Dedifferentiated amniotic fluid mesenchymal stem cell (primary cell): ENCODE measurements around the gene KLHL10.
A peak's percentile ranks its signal among the peaks of the same experiment; 100 is the strongest.
"Not testable (repeated sequence)": the region's sequence is repeated elsewhere in the genome, so short reads cannot be mapped to it uniquely, and the experiment has no call there.

ENCODE experiments used
- DNase-seq: peaks from one replicate; pipeline ENCODE4 v3.0.0-alpha.2; 2016; ENCODE audit errors: extremely low spot score

Gene KLHL10

DNA sequence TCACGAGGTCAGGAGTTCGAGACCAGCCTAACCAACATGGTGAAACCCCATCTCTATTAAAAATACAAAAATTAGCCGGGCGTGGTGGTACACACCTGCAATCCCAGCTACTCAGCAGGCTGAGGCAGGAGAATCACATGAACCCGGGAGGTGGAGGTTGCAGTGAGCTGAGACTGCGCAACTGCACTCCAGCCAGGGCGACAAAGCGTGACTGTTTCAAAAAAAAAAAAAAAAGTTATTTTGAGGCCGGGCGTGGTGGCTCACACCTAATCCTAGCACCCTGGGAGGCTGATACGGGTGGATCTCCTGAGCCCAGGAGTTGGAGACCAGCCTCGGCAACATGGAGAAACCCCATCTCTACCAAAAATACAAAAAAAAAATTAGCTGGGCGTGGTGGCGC, 13.8 kb downstream of the KLHL10 start:
- not testable (repeated sequence) for DNase-seq

GRCh38 chr17:41860254-41860931, 22.8 kb downstream of the KLHL10 start:
- DNase-seq, result no peak

DNA sequence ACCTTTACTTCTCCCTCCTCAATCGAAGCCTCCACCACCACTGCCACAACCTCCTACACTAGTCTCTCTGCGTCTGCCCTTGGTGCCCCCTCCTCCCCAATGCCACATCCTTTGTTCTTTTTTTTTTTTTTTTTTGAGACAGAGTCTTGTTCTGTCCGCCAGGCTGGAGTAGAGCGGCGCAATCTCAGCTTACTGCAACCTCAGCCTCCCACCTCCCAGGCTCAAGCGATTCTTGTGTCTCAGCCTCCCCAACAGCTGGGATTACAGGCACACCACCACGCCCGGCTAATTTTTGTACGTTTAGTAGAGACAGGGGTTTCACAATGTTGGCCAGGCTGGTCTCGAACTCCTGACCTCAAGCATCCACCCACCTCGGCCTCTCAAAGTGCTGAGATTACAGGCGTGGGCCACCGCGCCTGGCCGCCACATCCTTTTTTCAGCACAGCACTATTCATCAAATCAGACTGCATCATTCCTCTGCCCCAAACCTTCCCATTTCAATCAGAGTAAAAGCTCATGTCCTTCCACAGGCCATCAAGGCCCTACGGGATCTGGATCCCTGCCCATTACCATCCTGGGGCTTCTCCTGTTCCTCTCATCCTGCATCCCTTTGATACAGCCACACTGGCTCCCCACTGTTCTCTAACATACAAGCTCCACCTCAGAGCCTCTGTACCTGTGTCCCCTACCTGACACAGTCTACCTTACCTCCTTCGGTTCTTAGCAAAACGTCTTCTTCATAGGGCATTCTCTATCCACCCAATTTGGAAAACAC, 25.6 kb downstream of the KLHL10 start:
- no peak for DNase-seq

- DNase-seq, result no peak
Measured at GRCh38 chr17:41864498-41864835, 26.8 kb downstream of the KLHL10 start.

- peak; percentile 87 for DNase-seq
Measured at GRCh38 chr17:41864836-41865595, 27.4 kb downstream of the KLHL10 start, which contains the start of gene KLHL11. TSS of gene KLHL11 (minus strand) at chr17:41865423. CDS start at chr17:41865370, 53 bp downstream.

DNA sequence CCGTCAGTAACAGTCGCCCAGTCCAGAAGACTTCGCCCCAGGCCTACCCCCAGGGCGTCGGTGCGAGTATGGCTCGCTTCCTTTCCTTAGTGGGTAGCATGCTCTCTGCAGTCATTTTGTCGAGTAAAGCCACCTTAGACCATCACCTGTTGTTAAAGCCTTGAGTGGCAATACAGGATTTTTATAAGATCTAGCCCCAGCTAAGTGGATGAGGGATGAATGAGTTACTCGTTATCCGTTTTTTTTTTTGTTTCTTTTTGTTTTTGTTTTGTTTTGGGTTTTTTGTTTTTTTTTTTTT, 27.9 kb downstream of the KLHL10 start:
- no peak for DNase-seq

DNA sequence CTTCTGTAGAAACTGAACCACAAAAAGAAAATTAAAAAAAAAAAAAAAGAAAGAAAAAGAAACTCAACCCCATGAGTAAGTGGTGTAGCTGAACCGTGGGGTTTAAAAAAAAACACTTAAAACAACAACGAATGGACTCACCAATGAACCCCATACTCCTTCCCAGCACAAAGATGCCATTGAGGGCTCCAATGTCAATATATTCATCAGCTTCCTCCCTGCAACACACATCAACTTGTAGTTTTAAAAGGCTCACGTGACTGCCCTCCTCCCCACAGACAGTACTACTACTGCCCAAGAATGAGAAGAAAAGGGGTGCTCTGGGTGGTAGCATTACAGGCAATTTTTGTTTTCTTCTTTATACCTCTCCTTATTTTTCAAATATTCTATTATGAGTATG, 30.9 kb downstream of the KLHL10 start:
- DNase-seq, result no peak

DNA sequence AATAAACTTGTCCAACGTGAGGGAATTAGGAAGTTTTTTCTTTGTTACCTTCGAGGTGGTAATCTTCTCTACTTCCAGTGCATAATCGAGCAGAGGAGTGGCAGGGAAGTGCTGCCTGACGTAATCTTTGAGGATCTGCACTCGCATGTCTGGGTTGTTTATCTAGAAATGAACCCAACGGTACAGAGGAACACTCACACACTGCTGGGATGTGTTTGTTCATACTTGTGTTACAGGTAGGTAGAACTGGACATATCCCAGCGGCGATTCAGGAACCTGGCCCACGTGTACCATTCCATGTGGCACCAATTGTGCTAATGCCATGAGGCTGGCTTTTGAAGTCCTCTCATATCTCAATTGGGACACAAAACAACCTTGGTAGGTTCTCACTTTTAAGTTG, 31.8 kb downstream of the KLHL10 start:
- DNase-seq, result no peak

- no peak for DNase-seq
Measured at GRCh38 chr17:41870097-41870496, 32.5 kb downstream of the KLHL10 start.

DNA sequence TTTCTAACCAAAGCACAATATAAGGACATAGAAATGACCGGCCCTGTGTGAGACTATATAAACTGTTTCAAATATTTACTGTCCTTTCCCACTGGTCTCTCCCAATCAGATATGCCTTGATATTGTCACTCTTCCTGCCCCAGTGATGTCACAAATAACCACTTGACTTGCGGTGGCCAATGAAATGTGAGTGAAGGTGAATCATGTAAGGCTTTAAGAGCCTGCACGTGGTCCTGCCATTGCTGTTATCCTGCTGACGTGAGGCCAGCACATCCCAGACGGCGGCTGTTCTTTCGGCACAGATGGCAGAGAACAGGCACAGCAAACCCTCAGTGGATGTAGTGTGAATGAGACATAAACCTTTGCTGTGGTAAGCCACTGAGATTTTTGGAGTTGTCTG, 33.0 kb downstream of the KLHL10 start:
- no peak for DNase-seq

- no peak for DNase-seq
Measured at GRCh38 chr17:41871789-41872188, 34.2 kb downstream of the KLHL10 start.

GRCh38 chr17:41873559-41874292, 36.1 kb downstream of the KLHL10 start:
- DNase-seq, result no peak

GRCh38 chr17:41874293-41874670, 36.7 kb downstream of the KLHL10 start:
- DNase-seq, result not testable (repeated sequence)

GRCh38 chr17:41880130-41880529, 42.5 kb downstream of the KLHL10 start:
- no peak for DNase-seq

- DNase-seq, result no peak
Measured at GRCh38 chr17:41882756-41883155, 45.1 kb downstream of the KLHL10 start.

DNA sequence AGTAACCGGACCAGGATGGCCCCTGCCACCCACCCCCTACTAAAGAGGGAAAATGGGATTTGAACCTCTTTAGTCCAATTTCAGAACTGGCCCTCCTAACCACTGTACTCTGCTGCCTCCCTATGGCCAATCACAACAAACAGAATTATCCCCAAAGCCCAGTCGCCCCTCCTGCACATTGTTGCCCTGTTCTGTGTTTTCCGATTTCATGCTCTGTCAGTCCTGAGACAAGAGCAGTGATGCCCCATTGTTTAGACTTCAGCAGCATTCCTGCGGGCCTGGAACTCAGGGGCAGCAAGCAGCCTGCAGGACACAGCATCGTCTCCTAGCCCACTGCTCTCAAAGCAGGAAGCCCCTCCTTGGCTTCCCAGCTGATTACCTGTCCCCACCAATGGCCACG, 48.1 kb downstream of the KLHL10 start:
- DNase-seq, result no peak

- no peak for DNase-seq
Measured at GRCh38 chr17:41888332-41888965, 50.8 kb downstream of the KLHL10 start.

DNA sequence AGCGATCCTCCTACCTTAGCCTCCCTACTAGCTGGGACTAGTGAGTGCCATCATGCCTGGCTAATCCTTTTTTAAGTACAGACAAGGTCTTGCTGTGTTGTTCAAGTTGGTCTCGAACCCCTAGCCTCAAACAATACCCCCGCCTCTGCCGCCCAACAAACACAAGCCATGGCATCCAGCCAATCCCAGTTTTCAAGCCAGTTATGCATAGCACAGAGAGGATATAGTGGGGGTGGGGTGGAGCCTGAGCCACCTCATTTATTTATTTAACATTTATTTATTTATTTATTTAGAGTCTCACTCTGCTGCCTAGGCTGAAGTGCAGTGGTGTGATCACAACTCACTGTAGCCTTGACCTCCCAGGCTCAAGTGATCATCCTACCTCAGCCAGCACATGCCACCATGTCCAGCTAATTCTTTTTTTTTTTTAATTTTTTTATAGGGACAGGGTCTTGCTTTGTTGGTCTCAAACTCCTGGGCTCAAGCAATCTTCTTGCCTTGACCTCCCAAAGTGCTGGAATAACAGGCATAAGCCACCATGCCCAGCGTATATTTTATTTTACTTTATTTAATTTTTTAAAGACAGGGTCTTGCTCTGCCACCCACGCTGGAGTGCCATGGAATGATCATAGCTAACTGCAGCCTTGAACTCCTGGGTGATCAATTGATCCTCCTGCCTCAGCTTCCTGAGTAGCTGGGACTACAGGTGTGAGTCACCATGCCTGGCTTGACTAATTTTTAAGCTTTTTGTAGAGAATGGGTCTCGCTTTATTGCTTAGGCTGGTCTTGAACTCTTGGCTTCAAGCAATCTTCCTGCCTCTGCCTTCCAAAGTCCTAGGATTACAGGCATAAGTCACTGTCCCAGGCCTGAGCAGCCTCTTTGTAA, 53.8 kb downstream of the KLHL10 start:
- DNase-seq, result no peak

DNA sequence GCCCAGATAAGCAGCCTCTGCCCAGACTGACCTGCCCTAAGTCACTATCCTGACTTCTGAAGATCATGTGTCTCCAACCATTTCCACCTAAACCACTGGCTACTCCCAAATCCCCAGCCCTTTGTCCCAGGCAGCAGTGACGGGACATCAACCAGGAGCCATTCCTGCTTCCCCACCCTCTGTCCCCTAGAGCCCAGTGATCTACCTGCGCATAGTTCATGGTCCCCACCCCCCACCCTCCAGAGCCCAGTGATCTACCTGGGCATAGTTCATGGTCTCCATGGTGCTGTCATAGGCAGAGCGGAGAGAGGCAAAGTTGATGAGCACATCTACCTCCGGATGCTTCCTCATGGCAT, 54.4 kb downstream of the KLHL10 start:
- no peak for DNase-seq

GRCh38 chr17:41893384-41893783, 55.8 kb downstream of the KLHL10 start:
- DNase-seq, result no peak

- DNase-seq, result peak; percentile 79
Measured at GRCh38 chr17:41894791-41895331, 57.2 kb downstream of the KLHL10 start.
